Caco-2 (cell line): Measurements from ENCODE around the gene DCUN1D2. TPM values are rescaled to one million over a fixed set of nuclear protein-coding genes. Genes with fewer than 3 reads are reported as not detected.

Source experiments
- BruUV-seq: library from RNA; stranded (reverse); fragments of 400-500 nt; replicated peaks from 2 replicates; lab custom pipeline; 2021; lab: Mats Ljungman, UMichigan
- CTCF ChIA-PET: fragments of 300-600 bp; sonication (Branson Sonifier 250); formaldehyde crosslinking; loops from one replicate; lab custom pipeline; 2022; ENCODE audit warnings: antibody characterized with exemption; lab: Charles Lee
- POLR2A ChIA-PET: fragments of 300-600 bp; sonication (Branson Sonifier 250); formaldehyde crosslinking; loops from one replicate; lab custom pipeline; 2022; ENCODE audit warnings: antibody characterized with exemption; lab: Charles Lee
- DNase-seq, 2 experiments: peaks; one replicate each; pipeline versions ENCODE4 v3.0.0 to v3.0.0-alpha.2; 2020 to 2022
- H3K27me3 ChIP-seq: replicated peaks from 2 replicates; pipeline ENCODE4 v1.6.0; 2011; ENCODE audit warnings: low read length; ENCODE audit not compliant: control insufficient read depth, insufficient read depth
- H3K36me3 ChIP-seq: 2 replicates; pipeline ENCODE4 v1.5.1; 2011; ENCODE audit warnings: low read length; ENCODE audit not compliant: control insufficient read depth, insufficient read depth
- H3K4me1 ChIP-seq: fragments of 250-450 bp; sonication (Bioruptor Pico); 2 replicates; pipeline ENCODE4 v1.5.1; 2020; ENCODE audit warnings: mild to moderate bottlenecking
- H3K4me3 ChIP-seq: 2 replicates; pipeline ENCODE4 v1.5.1; 2011; ENCODE audit warnings: low read depth, mild to moderate bottlenecking, control low read depth, low read length
- H3K9me3 ChIP-seq: fragments of 250-450 bp; sonication (Bioruptor Pico); 2 replicates; pipeline ENCODE4 v1.5.1; 2020; ENCODE audit warnings: mild to moderate bottlenecking, moderate library complexity
- H3K27ac Mint-ChIP-seq: one replicate; pipeline ENCODE4 v1.8.0; 2022; ENCODE audit warnings: mixed read lengths; ENCODE audit not compliant: unreplicated experiment
- H3K27me3 Mint-ChIP-seq: one replicate; pipeline ENCODE4 v1.8.0; 2022; ENCODE audit warnings: mixed read lengths; ENCODE audit not compliant: insufficient read depth, unreplicated experiment
- H3K36me3 Mint-ChIP-seq: one replicate; pipeline ENCODE4 v1.8.0; 2022; ENCODE audit warnings: mild to moderate bottlenecking, mixed read lengths; ENCODE audit not compliant: insufficient read depth, unreplicated experiment
- H3K4me1 Mint-ChIP-seq: one replicate; pipeline ENCODE4 v1.8.0; 2022; ENCODE audit warnings: low read depth, mixed read lengths; ENCODE audit not compliant: unreplicated experiment
- H3K4me3 Mint-ChIP-seq: one replicate; pipeline ENCODE4 v1.8.0; 2022; ENCODE audit warnings: mild to moderate bottlenecking, moderate library complexity, mixed read lengths; ENCODE audit not compliant: unreplicated experiment
- H3K9me3 Mint-ChIP-seq: one replicate; pipeline ENCODE4 v1.8.0; 2022; ENCODE audit warnings: mixed read lengths; ENCODE audit not compliant: unreplicated experiment
- CTCF ChIP-seq, 2 experiments: fragments of 200-600 bp in 1 of 2; IDR thresholded peaks; 1 replicate in 1 of 2; 2 replicates in 1 of 2; pipeline versions ENCODE4 v1.5.1 to v1.8.0; 2011 to 2022; ENCODE audit warnings: antibody characterized with exemption in 1 of 2, control low read depth in 1 of 2, inconsistent platforms in 1 of 2, low read depth in 1 of 2, low read length in 1 of 2, mild to moderate bottlenecking in 1 of 2, moderate library complexity in 1 of 2; ENCODE audit not compliant: insufficient read depth in 1 of 2, severe bottlenecking in 1 of 2, unreplicated experiment in 1 of 2
- intact Hi-C: fragments of 100-400 bp; cut with micrococcal nuclease; formaldehyde crosslinking; loops from one replicate; pipeline ENCODE4 v1.10.0; 2022; ENCODE audit not compliant: unreplicated experiment
- total RNA-seq: library from RNA; stranded (reverse); gene quantifications from 2 replicates; pipeline ENCODE4 v1.2.3, GENCODE V29; 2022

Gene DCUN1D2
- total RNA-seq, 1 experiment from 2014 or later: 59.4 TPM

GRCh38 chr13:113412440-113412839, 78.1 kb downstream of the DCUN1D2 start:
- H3K4me1 ChIP-seq: peaks cover 11% of the 10 kb centered on the region
- no peaks in the 10 kb centered on the region for H3K36me3 Mint-ChIP-seq
- no TSS peak for BruUV-seq
- no peaks in the 10 kb centered on the region for H3K36me3 ChIP-seq
- no peaks in the 10 kb centered on the region for H3K9me3 ChIP-seq
- no peak overlapping the region for H3K27ac Mint-ChIP-seq
- no peak for DNase-seq
- H3K4me3 ChIP-seq: no peak overlapping the region
- H3K27me3 Mint-ChIP-seq: no peaks in the 10 kb centered on the region
- H3K4me1 Mint-ChIP-seq: peaks cover 17% of the 10 kb centered on the region
- ChIA-PET CTCF (no interaction called here), POLR2A (no interaction called here)
- intact Hi-C loops: no loop called here
- no peak overlapping the region for H3K4me3 Mint-ChIP-seq
- H3K9me3 Mint-ChIP-seq: no peaks in the 10 kb centered on the region
- no peak for TF ChIP-seq CTCF (IDR thresholded peaks at IDR 0.05; ENCODE audit: insufficient read depth in 1 of 2, low read depth in 1 of 2, low read length in 1 of 2, severe bottlenecking in 1 of 2, unreplicated experiment in 1 of 2)
- no peaks in the 10 kb centered on the region for H3K27me3 ChIP-seq

- no peak for DNase-seq
- no peaks in the 10 kb centered on the region for H3K9me3 ChIP-seq
- CTCF ChIA-PET: interaction anchor here (0.5 kb wide), 1 partner anchor 48 kb away, joined by 3 read pairs; the partner anchor contains the start of gene GRTP1
- intact Hi-C loops: no loop called here
- TF ChIP-seq CTCF (IDR thresholded peaks at IDR 0.05; ENCODE audit: insufficient read depth in 1 of 2, low read depth in 1 of 2, low read length in 1 of 2, severe bottlenecking in 1 of 2, unreplicated experiment in 1 of 2): no peak
- H3K36me3 Mint-ChIP-seq: no peaks in the 10 kb centered on the region
- H3K36me3 ChIP-seq: no peaks in the 10 kb centered on the region
- POLR2A ChIA-PET: interaction anchor here (0.6 kb wide), 1 partner anchor 16 kb away, joined by 3 read pairs; no protein-coding TSS in a partner anchor
- H3K4me1 ChIP-seq: peaks cover 11% of the 10 kb centered on the region
- no peaks in the 10 kb centered on the region for H3K27me3 ChIP-seq
- peak overlapping the region; percentile 25 for H3K27ac Mint-ChIP-seq
- no peaks in the 10 kb centered on the region for H3K27me3 Mint-ChIP-seq
- H3K4me3 ChIP-seq: no peak overlapping the region
- no peak overlapping the region for H3K4me3 Mint-ChIP-seq
- H3K9me3 Mint-ChIP-seq: no peaks in the 10 kb centered on the region
- peaks cover 11% of the 10 kb centered on the region for H3K4me1 Mint-ChIP-seq
- BruUV-seq: no TSS peak
Observed at GRCh38 chr13:113411216-113412023, 79.1 kb downstream of the DCUN1D2 start.

GRCh38 chr13:113410472-113411201, 79.9 kb downstream of the DCUN1D2 start:
- Histone ChIP-seq H3K4me1 (peaks cover 11% of the 10 kb centered on the region), H3K36me3 (no peaks in the 10 kb centered on the region), H3K27me3 (no peaks in the 10 kb centered on the region), H3K9me3 (no peaks in the 10 kb centered on the region), H3K4me3 (no peak overlapping the region)
- intact Hi-C loops: no loop called here
- Mint-ChIP-seq H3K27me3 (no peaks in the 10 kb centered on the region), H3K4me3 (no peak overlapping the region), H3K27ac (peak overlapping the region; percentile 25), H3K9me3 (no peaks in the 10 kb centered on the region), H3K36me3 (no peaks in the 10 kb centered on the region), H3K4me1 (peaks cover 11% of the 10 kb centered on the region)
- no TSS peak for BruUV-seq
- TF ChIP-seq CTCF (IDR thresholded peaks at IDR 0.05; ENCODE audit: insufficient read depth in 1 of 2, low read depth in 1 of 2, low read length in 1 of 2, severe bottlenecking in 1 of 2, unreplicated experiment in 1 of 2): no peak
- ChIA-PET CTCF (interaction anchor here (0.5 kb wide), 1 partner anchor 47 kb away, joined by 3 read pairs; the partner anchor contains the start of gene GRTP1), POLR2A (interaction anchor here (0.6 kb wide), 1 partner anchor 23 kb away, joined by 4 read pairs; no protein-coding TSS in a partner anchor)
- DNase-seq: no peak
